Measurements from ENCODE around the gene FAM20A.

DNA sequence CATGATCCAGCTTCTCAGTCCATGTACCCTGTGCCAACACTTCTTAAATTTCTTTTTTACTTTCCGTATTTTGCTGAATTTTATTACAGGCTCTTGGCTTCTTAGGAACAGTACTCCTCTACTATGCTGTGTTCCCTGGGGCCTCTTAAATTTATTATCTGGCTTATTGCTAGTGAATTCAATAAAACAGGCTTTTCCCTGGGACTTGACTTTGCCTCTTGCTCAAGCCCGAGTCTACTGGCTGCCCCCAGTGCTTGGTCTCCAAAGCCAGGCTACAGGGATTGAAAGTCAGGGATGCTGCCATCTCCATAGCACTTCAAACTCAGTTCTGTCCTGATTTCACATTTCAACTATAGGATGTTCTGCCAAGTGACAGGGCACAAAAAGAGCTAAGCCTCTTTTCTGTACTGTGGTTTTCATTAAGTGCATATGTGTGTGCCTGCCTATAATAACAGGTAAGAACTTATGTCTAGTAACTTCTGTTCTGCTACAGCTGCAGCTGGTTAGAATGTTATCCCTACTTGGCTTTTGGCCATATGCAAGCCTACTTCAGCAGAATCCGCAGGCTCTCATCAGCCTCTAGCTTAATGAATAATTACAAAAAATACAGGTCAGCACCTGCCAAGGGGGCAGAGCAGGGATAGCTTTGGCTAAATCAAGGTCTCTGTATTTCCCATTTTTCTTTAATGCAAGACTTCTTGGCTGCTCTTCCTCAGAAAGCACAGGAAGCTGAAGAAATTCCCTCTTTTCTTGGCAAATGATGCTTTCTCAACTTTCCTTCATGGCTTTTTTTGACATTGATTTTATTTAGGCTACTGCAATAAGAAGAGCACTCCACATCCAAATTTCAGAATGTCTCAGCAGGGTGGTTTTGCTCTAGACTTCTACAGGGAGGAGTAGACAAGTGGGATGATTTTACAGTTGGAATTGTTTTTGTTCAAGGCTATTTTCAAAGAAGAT is 8.2 kb downstream of the FAM20A start:
- TF ChIP-seq, protein P1, sequence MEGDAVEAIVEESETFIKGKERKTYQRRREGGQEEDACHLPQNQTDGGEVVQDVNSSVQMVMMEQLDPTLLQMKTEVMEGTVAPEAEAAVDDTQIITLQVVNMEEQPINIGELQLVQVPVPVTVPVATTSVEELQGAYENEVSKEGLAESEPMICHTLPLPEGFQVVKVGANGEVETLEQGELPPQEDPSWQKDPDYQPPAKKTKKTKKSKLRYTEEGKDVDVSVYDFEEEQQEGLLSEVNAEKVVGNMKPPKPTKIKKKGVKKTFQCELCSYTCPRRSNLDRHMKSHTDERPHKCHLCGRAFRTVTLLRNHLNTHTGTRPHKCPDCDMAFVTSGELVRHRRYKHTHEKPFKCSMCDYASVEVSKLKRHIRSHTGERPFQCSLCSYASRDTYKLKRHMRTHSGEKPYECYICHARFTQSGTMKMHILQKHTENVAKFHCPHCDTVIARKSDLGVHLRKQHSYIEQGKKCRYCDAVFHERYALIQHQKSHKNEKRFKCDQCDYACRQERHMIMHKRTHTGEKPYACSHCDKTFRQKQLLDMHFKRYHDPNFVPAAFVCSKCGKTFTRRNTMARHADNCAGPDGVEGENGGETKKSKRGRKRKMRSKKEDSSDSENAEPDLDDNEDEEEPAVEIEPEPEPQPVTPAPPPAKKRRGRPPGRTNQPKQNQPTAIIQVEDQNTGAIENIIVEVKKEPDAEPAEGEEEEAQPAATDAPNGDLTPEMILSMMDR (IDR thresholded peaks at IDR 0.05) = no peak
- no peak for TF ChIP-seq POLR2A (IDR thresholded peaks at IDR 0.05)

Data from heart left ventricle (tissue), 13 donors.